MCF 10A (cell line): Measurements from ENCODE around the gene TTLL8. TPM values are rescaled to one million over a fixed set of nuclear protein-coding genes. Genes with fewer than 3 reads are reported as not detected.

Source experiments
- BruUV-seq: library from RNA; stranded (reverse); fragments of 400-500 nt; replicated peaks from 2 replicates; lab custom pipeline; 2021; lab: Mats Ljungman, UMichigan
- CTCF ChIA-PET: fragments of 300-600 bp; sonication (Branson Sonifier 250); formaldehyde crosslinking; extraction: SDS; loops from one replicate; lab custom pipeline; 2021; ENCODE audit warnings: antibody characterized with exemption, inconsistent platforms; lab: Yijun Ruan, JAX
- POLR2A ChIA-PET: fragments of 300-600, 350-650 bp; sonication (Branson Sonifier 250); formaldehyde crosslinking; extraction: SDS; loops from one replicate; lab custom pipeline; 2020; ENCODE audit warnings: antibody characterized with exemption, inconsistent platforms; lab: Yijun Ruan, JAX
- DNase-seq: peaks from one replicate; pipeline ENCODE4 v3.0.0-alpha.2; 2018; ENCODE audit not compliant: unreplicated experiment
- H3K27ac Mint-ChIP-seq: one replicate; pipeline ENCODE4 v1.8.0; 2022; ENCODE audit warnings: mild to moderate bottlenecking, low read depth, mixed read lengths; ENCODE audit not compliant: unreplicated experiment
- H3K27me3 Mint-ChIP-seq: one replicate; pipeline ENCODE4 v1.8.0; 2022; ENCODE audit warnings: mixed read lengths; ENCODE audit not compliant: insufficient read depth, unreplicated experiment
- H3K36me3 Mint-ChIP-seq: one replicate; pipeline ENCODE4 v1.8.0; 2022; ENCODE audit warnings: mild to moderate bottlenecking, moderate library complexity, mixed read lengths; ENCODE audit not compliant: insufficient read depth, unreplicated experiment
- H3K4me1 Mint-ChIP-seq: one replicate; pipeline ENCODE4 v1.8.0; 2022; ENCODE audit warnings: mixed read lengths; ENCODE audit not compliant: insufficient read depth, unreplicated experiment
- H3K4me3 Mint-ChIP-seq: one replicate; pipeline ENCODE4 v1.8.0; 2022; ENCODE audit warnings: mild to moderate bottlenecking, moderate library complexity, mixed read lengths; ENCODE audit not compliant: unreplicated experiment
- H3K9me3 Mint-ChIP-seq: one replicate; pipeline ENCODE4 v1.8.0; 2022; ENCODE audit warnings: mixed read lengths; ENCODE audit not compliant: unreplicated experiment
- intact Hi-C: fragments of 100-400 bp; cut with micrococcal nuclease; formaldehyde crosslinking; loops from 2 replicates; pipeline ENCODE4 v1.14.1; 2022
- total RNA-seq: library from RNA; stranded (reverse); gene quantifications from 2 replicates; pipeline ENCODE4 v1.2.3, GENCODE V29; 2022
- TF ChIP-seq, protein P1 (sequence below): fragments of 200-600 bp; IDR thresholded peaks from one replicate; pipeline ENCODE4 v1.8.0; 2022; ENCODE audit warnings: antibody characterized with exemption, mild to moderate bottlenecking; ENCODE audit not compliant: unreplicated experiment

TTLL8 gene
- total RNA-seq, 1 experiment from 2014 or later: not detected

DNA sequence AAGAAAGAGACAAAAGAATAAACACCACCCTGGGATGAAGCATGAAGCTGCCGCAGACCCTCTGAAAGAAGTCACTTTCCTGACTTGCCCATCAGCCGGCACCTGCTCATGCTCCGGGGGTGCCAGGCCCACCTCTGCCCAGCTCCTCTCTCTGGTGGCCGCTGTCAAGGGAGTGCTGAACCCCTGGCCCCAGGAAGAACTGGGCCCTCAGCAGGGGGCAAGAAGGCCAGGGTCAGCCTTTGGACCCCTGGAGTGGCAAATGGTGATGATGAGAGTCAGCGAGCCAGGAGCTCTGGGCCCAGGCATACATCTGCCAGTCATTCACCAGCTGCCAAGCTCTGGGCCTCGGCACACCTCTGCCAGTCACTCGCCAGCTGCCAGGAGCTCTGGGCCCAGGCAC, 17.4 kb downstream of the TTLL8 start:
- CTCF ChIA-PET: interaction anchor here (1.2 kb wide), 1 partner anchor 11 kb away, joined by 5 read pairs; no protein-coding TSS in a partner anchor
- Mint-ChIP-seq H3K9me3 (no peaks in the 10 kb centered on the region), H3K27ac (no peak overlapping the region), H3K4me3 (no peak overlapping the region), H3K36me3 (no peaks in the 10 kb centered on the region), H3K27me3 (peaks cover 18% of the 10 kb centered on the region), H3K4me1 (no peaks in the 10 kb centered on the region)
- no TSS peak for BruUV-seq
- no peak for DNase-seq
- TF ChIP-seq, protein P1, sequence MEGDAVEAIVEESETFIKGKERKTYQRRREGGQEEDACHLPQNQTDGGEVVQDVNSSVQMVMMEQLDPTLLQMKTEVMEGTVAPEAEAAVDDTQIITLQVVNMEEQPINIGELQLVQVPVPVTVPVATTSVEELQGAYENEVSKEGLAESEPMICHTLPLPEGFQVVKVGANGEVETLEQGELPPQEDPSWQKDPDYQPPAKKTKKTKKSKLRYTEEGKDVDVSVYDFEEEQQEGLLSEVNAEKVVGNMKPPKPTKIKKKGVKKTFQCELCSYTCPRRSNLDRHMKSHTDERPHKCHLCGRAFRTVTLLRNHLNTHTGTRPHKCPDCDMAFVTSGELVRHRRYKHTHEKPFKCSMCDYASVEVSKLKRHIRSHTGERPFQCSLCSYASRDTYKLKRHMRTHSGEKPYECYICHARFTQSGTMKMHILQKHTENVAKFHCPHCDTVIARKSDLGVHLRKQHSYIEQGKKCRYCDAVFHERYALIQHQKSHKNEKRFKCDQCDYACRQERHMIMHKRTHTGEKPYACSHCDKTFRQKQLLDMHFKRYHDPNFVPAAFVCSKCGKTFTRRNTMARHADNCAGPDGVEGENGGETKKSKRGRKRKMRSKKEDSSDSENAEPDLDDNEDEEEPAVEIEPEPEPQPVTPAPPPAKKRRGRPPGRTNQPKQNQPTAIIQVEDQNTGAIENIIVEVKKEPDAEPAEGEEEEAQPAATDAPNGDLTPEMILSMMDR: no peak
- intact Hi-C loops: no loop called here
- POLR2A ChIA-PET: no interaction called here

DNA sequence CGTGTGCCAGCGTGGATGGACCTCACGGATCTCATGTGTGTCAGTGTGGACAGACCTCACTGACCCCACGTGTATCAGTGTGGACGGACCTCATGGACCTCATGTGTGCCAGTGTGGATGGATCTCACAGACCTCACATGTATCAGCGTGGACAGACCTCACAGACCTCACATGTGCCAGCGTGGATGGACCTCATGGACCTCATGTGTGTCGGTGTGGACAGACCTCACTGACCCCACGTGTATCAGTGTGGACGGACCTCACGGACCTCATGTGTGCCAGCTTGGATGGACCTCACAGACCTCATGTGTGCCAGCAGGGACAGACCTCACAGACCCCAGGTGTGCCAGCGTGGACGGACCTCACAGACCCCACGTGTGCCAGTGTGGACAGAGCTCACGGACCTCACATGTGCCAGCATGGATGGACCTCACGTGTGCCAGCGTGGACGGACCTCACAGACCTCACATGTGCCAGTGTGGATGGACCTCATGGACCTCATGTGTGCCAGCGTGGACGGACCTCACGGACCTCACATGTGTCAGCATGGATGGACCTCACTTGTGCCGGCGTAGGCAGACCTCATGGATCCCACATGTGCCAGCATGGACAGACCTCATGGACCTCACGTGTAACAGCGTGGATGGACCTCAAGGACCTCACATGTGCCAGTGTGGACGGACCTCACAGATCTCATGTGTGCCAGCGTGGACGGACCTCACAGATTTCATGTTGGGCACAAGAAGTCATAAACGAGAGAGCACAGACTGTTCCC, 18.2 kb downstream of the TTLL8 start:
- no peak overlapping the region for H3K27ac Mint-ChIP-seq
- H3K27me3 Mint-ChIP-seq: peaks cover 18% of the 10 kb centered on the region
- intact Hi-C loops: no loop called here
- H3K4me3 Mint-ChIP-seq: no peak overlapping the region
- no TSS peak for BruUV-seq
- TF ChIP-seq, protein P1: no peak
- no peak for DNase-seq
- POLR2A ChIA-PET: no interaction called here
- no peaks in the 10 kb centered on the region for H3K36me3 Mint-ChIP-seq
- H3K9me3 Mint-ChIP-seq: no peaks in the 10 kb centered on the region
- CTCF ChIA-PET: interaction anchor here (1.2 kb wide), 1 partner anchor 10 kb away, joined by 5 read pairs; no protein-coding TSS in a partner anchor
- no peaks in the 10 kb centered on the region for H3K4me1 Mint-ChIP-seq

DNA sequence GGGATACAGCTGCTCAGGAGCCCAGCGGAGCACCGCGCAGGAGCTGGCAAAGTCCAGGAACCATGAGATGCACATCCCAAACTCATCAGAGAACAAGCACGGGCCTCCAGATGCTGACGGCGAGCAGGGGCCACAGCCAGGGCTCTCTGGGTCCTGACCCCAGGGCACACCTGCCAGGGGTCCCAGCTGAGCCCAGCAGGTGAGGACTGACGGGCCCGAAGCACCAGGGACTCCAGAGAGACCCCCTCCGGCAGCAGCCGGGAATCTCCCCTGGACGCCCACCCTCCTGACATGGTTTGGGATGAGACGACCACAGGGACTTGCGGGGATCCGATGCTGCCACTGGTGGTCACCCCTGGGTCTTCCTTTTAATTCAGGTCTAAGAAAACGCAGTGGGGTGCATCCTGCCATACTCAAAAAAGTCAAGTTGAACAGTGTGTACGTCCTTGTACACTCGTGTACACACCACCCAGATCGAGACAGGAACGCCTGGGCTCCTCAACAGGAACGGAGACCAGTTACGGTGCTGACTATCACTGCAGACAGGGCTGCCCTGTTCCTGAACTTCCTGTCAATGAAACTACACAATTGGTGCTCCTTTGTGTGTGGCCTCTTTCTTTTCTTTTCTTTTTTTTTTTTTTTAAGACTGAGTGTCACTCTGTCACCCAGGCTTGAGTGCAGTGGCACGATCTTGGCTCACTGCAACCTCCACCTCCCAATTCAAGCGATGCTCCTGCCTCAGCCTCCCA, 21.9 kb downstream of the TTLL8 start:
- TF ChIP-seq, protein P1: no peak
- POLR2A ChIA-PET: no interaction called here
- DNase-seq: no peak
- intact Hi-C loops: no loop called here
- no TSS peak for BruUV-seq
- Mint-ChIP-seq H3K4me1 (no peaks in the 10 kb centered on the region), H3K4me3 (no peak overlapping the region), H3K27me3 (no peaks in the 10 kb centered on the region), H3K27ac (no peak overlapping the region), H3K9me3 (no peaks in the 10 kb centered on the region), H3K36me3 (no peaks in the 10 kb centered on the region)
- CTCF ChIA-PET: interaction anchor here (0.9 kb wide), 1 partner anchor 105 kb away, joined by 3 read pairs; no protein-coding TSS in a partner anchor
